GM21447 (cell line): ENCODE results near the gene ADAMTS10.
"Not testable (repeated sequence)": the region's sequence is repeated elsewhere in the genome, so short reads cannot be mapped to it uniquely, and the experiment has no call there.

Experiments
- ATAC-seq: cut with Tn5 transposase; IDR thresholded peaks from one replicate; pipeline ENCODE4 v1.9.1; 2021; ENCODE audit not compliant: unreplicated experiment

Gene ADAMTS10

GRCh38 chr19:8610041-8610935 lies at the start of gene ADAMTS10:
ADAMTS10 (minus strand) TSS chr19:8610715; CDS start chr19:8605710, 5,005 bp downstream.
- ATAC-seq, result no peak

DNA sequence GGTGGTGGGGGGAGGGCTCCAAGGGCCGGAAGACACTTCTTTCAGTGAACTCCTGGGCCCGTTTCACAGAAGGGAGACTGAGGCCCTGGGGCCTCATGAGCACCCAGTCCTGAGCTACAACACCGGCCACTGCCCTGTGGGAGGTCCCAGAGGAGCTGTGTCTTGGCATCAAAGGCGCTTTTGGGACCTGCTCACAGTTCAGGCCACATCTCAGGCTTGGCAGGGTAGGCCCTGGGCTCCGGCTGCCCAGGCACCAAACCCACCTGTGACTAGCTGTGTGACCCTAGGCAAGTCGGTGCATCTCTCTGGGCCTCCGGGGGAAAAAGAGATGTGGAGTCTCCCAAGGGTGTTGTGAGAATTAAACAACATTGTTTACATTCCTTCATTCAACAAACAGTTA lies 49.4 kb upstream of the ADAMTS10 start:
- no peak for ATAC-seq

DNA sequence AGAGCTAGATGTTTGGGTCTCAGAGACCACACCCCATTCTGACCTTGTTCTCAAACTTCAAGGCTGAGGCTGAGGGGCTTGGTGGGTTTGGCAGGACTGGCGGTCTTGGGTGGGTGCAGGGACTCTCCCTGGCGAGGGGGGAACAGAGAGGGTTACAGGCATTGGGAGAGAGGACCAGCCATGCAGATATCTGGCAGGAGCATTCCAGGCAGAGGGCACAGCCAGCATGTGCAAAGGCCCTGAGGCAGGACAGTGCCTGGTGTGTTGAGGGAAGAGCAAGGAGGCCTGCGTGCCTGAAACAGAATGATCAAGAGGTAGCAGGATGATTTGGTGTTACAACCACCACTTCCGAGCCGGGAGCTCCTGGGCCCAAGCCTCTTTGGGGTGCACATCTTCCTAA lies 47.4 kb upstream of the ADAMTS10 start:
- no peak for ATAC-seq

DNA sequence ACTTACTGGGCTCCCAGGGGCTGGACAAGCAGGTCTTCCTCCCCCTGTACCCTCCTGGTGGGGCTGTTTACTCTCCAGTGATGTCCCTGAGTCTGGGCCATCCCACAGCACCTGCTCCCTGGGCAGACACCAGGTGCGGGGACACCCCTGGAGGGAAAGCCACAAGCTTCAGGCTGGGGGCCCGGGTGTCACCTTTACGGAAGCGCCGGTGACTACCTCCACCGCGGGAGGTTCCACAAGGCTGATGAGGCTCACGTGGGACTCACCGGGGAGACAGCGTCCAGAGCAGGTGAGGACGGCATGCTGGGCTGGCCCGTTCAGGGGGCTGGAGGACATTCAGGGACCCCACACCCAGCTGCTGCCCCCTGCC lies 44.8 kb upstream of the ADAMTS10 start:
- no peak for ATAC-seq

DNA sequence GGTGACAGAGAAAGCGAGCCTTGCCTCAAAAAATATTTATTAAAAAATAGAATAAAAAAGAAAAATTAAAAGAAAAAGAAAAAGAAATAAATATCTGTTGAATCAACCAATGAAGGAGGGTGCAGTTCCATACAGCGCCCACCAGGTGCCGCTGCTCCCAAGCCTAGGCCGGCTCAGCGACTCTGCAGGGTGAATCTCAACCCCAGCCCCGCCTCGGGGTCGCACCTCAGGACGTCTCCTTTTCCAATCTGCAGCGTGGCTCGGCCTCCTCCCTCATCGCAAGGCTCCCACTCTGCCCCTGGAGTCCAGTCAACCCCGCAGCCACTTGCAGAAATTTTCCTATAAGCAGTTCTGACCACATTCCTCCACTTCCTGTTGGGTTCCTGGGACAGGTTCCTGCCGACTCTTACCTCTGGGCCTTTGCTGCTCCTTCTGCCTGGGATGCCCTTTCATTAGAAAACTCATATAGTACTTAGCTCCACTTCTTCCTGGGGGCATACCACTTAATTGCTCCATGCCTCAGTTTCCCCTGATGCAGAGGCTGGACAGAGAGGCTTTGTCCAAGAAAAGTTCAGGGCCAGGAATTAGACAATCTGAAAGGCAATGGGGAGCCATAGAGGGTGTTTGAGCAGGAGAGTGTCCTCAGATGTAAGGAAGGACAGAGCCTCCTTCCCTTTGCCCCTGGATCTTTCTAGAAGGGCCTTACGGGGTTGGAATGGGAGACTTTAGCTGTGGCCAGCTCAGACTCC lies 44.2 kb upstream of the ADAMTS10 start:
- no peak for ATAC-seq

DNA sequence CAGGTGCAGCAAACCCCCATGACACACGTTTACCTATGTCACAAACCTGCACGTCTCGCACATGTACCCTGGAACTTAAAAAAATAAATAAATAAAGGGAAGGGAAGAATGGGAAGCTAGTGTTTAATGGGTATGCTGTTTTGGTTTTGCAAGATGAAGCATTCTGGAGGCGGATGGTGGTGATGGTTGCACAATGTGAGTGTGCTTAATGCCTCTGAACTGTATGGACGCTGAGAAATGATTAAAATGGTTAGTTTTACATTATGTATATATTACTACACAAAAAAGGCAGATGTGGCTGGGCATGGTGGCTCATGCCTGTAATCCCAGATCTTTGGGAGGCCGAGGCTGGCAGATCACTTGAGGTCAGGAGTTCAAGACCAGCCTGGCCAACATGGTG lies 37.7 kb upstream of the ADAMTS10 start:
- no peak for ATAC-seq

DNA sequence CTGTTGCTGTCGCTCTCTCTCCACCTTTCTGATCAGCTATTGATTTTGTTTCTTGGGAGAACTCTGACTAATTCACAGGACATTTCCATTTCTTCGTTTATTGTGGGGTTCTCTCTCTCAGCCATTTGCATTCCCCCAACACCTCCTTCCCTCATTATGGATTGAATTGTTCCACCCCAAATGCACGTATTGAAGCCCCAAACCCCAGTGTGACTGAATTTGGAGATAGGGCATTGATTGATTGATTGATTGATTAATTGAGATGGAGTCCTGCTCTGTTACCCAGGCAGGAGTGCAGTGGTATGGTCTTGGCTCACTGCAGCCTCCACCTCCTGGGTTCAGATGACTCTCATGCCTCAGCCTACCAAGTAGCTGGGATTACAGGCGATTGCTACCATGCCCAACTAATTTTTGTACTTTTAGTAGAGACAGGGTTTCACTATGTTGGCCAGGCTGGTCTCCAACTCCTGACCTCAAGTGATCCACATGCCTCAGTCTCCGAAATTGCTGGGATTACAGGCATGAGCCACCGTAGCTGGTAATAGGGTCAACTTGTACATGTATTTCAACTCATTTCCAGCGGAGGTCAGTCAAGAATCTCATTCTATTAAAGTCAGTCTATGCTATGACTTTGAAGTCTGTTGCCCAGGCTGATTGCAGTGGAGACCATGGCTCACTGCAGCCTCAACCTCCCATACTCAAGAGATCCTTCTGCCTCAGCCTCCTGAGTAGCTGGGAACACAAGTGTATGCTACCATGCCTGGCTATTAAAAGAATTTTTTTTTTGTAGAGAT lies 33.5 kb upstream of the ADAMTS10 start:
- no peak for ATAC-seq

DNA sequence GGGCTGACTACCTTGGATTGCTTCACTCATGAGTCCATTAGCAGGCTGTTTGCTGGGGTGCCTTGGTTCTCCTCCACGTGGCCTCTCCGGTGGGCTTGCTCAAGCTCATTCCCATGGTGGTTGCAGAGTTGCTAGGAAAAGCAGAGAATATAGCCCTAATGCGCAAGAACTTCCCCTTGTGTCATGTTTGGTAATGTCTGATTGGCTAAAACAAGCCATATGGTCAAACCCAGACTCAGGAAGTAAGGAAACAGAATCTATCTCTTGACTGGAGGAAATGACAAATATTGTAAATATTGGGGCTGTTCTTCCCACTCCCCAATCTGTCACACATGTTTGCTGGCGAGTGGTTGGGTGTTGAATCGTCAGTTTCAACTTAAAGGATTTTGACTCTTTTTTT lies 32.0 kb upstream of the ADAMTS10 start:
- no peak for ATAC-seq

DNA sequence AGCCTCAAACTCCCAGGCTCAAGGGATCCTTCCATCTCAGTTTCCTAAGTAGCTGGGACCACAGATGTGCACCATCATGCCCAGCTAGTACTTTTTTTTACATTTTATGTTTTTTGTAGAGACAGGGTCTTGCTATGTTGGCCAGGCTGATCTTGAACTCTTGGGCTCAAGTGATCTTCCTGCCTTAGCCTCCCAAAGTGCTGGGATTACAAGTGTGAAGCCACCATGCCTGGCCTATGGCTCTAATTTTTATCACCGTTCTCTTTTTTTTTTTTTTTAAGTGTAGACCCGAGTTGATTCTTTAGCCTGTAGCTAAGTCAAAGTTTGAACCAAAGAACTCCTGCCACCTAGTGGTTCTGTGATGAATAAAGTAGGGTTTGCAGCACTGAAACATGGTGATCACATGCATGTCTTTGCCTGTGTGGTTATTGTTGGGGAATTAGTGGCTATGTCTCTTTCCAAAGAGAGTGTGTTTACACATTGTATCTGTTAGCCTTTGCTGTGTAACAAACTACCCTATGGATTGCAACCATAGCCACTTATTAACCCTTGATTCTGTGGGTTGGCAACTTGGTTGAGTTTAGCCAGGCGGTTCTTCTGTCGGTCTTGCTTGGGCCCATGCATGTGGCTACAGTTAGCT lies 31.5 kb upstream of the ADAMTS10 start:
- ATAC-seq, result no peak

GRCh38 chr19:8641221-8641907 lies 30.8 kb upstream of the ADAMTS10 start:
- no peak for ATAC-seq

DNA sequence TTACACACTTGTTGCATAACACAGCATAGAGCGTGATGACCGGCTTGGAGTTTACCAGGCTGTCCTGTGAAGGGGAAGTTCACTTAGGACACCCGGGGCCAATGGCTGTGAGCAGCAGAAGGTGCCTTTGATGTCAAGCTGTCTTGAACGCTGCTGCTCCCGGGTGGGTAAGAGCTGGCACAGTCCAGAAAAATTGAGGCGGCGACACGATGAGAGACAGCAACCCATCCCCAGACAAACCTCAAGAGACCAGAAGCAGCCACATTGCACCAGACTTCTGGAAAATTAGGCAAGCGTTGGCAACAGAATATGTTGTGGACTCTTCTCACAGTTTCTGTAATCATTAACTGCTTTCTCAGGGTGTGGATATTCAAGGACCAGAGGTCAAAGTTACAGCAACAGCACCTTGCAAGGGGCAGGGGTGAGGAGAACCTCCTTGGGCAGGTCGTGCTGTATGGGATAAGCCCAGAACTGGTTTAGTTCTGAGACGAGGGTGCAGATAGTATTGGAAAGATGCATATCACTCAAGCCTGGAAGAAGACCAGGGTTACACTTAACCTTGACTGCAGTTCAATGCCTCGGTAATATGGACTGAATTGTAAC lies 30.0 kb upstream of the ADAMTS10 start:
- ATAC-seq, result no peak

GRCh38 chr19:8639821-8640401 lies 29.4 kb upstream of the ADAMTS10 start:
- ATAC-seq, result no peak

- no peak for ATAC-seq
Measured at GRCh38 chr19:8638078-8638619, 27.6 kb upstream of the ADAMTS10 start.

- not testable (repeated sequence) for ATAC-seq
Measured at GRCh38 chr19:8637070-8637469, 26.6 kb upstream of the ADAMTS10 start.

- no peak for ATAC-seq
Measured at GRCh38 chr19:8635422-8635821, 24.9 kb upstream of the ADAMTS10 start.

DNA sequence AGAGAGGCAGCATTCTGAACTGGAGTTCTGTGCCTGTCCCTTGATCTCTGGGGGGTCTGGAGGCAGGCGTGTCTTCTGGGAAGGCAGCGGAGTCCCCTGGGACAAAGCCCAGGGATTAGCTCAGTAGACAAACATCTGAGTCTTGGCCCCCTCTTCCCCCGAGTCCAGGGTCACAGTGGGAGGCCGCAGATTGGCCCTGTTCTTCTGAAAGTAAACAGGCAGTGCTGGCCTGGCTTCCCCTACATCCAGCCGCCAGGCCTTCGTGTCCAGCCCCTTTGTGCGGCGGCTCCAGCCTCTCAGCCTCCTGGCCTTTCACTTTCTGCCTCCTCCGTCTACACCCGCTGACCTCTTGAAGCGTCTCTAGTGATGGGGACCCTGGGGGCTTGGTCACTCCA lies 20.9 kb upstream of the ADAMTS10 start:
- no peak for ATAC-seq

- ATAC-seq, result no peak
Measured at GRCh38 chr19:8630796-8631424, 20.4 kb upstream of the ADAMTS10 start.

DNA sequence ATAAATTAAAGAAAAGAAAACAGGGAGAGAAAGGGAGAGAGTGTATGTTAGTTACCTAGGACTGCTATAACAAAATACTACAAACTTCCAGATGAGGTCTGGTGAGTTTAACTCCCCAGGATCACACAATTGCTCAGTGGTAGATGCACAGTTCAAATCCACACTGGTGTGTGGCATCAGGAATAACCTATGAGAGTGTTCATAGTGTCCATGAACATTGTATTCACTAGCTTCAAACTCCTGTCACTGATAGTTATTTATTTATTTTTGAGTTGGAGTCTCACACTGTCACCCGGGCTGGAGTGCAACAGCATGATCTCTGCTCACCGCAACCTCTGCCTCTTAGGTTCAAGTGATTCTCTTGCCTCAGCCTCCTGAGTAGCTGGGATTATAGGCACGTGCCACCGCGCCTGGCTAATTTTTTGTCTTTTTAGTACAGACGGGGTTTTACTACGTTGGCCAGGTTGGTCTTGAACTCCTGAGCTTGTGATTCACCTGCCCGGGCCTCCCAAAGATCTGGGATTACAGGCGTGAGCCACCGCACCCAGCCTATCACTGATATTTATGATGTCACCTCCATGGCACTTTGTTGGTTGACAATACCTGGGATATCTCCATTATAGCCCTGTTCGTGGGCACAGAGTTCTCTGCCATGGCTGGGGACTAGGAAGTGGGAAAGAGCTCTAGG lies 19.6 kb upstream of the ADAMTS10 start, which contains the start of gene NFILZ:
Gene NFILZ (plus strand): TSS at position 638 of the 688 bp plus-strand sequence. CDS start 46,133 bp downstream, outside the sequence.
- no peak for ATAC-seq
